Smooth muscle cell (in vitro differentiated cells): ENCODE results near the gene SLC13A3. TPM values are rescaled to one million over a fixed set of nuclear protein-coding genes. Genes with fewer than 3 reads are reported as not detected.

ENCODE experiments used
- DNase-seq: peaks from one replicate; lab custom pipeline; 2025; ENCODE audit not compliant: unreplicated experiment; lab: John Stamatoyannopoulos, UW
- H2AFZ ChIP-seq: fragments of 200-600 bp; sonication (generic); 2 replicates; pipeline ENCODE4 v1.6.0; 2016; ENCODE audit warnings: antibody characterized with exemption, low read depth, mild to moderate bottlenecking
- H3F3A ChIP-seq: fragments of 200-600 bp; sonication (generic); 2 replicates; pipeline ENCODE4 v1.6.0; 2017; ENCODE audit warnings: antibody characterized with exemption, low read depth
- H3K27ac ChIP-seq: fragments of 200-600 bp; sonication (generic); 2 replicates; pipeline ENCODE4 v1.5.1; 2016; ENCODE audit warnings: low read depth, mild to moderate bottlenecking
- H3K27me3 ChIP-seq: fragments of 200-600 bp; sonication (generic); 2 replicates; pipeline ENCODE4 v1.6.1; 2016; ENCODE audit warnings: low read depth, mild to moderate bottlenecking
- H3K36me3 ChIP-seq: fragments of 200-600 bp; sonication (generic); 2 replicates; pipeline ENCODE4 v1.5.1; 2016; ENCODE audit warnings: low read depth
- H3K4me1 ChIP-seq: fragments of 200-600 bp; sonication (generic); 2 replicates; pipeline ENCODE4 v1.5.1; 2016; ENCODE audit warnings: low read depth
- H3K4me2 ChIP-seq: fragments of 200-600 bp; sonication (generic); 2 replicates; pipeline ENCODE4 v1.6.0; 2016; ENCODE audit warnings: mild to moderate bottlenecking
- H3K4me3 ChIP-seq: fragments of 200-600 bp; sonication (generic); 2 replicates; pipeline ENCODE4 v1.5.1; 2016; ENCODE audit warnings: mild to moderate bottlenecking
- H3K79me2 ChIP-seq: fragments of 200-600 bp; sonication (generic); 2 replicates; pipeline ENCODE4 v1.6.0; 2016; ENCODE audit warnings: low read depth, mild to moderate bottlenecking
- H3K9ac ChIP-seq: fragments of 200-600 bp; sonication (generic); 2 replicates; pipeline ENCODE4 v1.6.0; 2016; ENCODE audit warnings: low read depth
- H3K9me3 ChIP-seq: fragments of 200-600 bp; sonication (generic); replicated peaks from 2 replicates; pipeline ENCODE4 v1.5.1; 2016; ENCODE audit warnings: low read depth
- H4K20me1 ChIP-seq: fragments of 200-600 bp; sonication (generic); 2 replicates; pipeline ENCODE4 v1.6.0; 2016; ENCODE audit warnings: low read depth
- whole genome bisulfite sequencing: methylation state at CpG from one replicate; pipeline ENCODE4 v1.1.7; 2016; ENCODE audit warnings: low lambda C conversion rate; 5-methylcytosine and 5-hydroxymethylcytosine counted together
- polyA plus RNA-seq: library from polyadenylated mRNA; unstranded; fragments of >200 nt; fragmentation: Nextera tagmentation; extraction: Ambion mirVana; gene quantifications from 2 replicates; pipeline ENCODE4 v1.2.1, GENCODE V29; 2016
- total RNA-seq: library from RNA; depleted of rRNA; stranded (reverse); fragments of >200 nt; gene quantifications from 2 replicates; pipeline ENCODE4 v1.2.3, GENCODE V29; 2014
- TF ChIP-seq, protein P1 (sequence below): fragments of 200-600 bp; sonication (generic); IDR thresholded peaks from 2 replicates; pipeline ENCODE4 v1.5.1; 2017; ENCODE audit warnings: borderline replicate concordance, mild to moderate bottlenecking, antibody characterized with exemption; ENCODE audit not compliant: insufficient read depth, poor library complexity, severe bottlenecking

SLC13A3 gene
- total and polyA plus RNA-seq, 2 experiments from 2014 or later = 6.4 to 7.7 TPM

DNA sequence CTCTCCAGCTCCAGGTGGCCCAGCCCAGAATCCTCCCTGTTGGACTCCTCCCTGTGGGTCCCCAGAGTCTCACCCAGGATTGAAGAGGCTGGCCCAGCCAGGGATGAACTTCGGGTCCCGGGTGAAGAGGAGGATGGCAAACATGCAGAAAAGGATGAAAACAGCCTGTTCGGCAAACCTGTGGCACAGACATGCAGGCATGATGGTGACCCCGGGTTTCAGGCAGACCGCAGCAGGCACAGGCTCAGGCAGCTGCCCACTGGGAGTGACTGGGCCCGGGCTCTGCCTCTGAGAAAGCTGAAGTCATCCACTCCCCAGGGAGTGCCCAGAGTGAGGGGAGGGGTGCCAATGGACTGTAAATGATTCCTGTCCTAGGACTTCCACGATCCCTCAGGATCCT, 63.3 kb downstream of the SLC13A3 start:
- Histone ChIP-seq H3K4me3 (no peak overlapping the region), H4K20me1 (no peaks in the 10 kb centered on the region), H3K9ac (no peak overlapping the region), H3K79me2 (no peaks in the 10 kb centered on the region), H3K4me1 (peaks cover 17% of the 10 kb centered on the region), H2AFZ (no peak overlapping the region), H3K4me2 (no peak overlapping the region), H3F3A (no peaks in the 10 kb centered on the region), H3K27me3 (no peaks in the 10 kb centered on the region), H3K27ac (no peak overlapping the region), H3K36me3 (no peaks in the 10 kb centered on the region), H3K9me3 (no peaks in the 10 kb centered on the region)
- TF ChIP-seq, protein P1, sequence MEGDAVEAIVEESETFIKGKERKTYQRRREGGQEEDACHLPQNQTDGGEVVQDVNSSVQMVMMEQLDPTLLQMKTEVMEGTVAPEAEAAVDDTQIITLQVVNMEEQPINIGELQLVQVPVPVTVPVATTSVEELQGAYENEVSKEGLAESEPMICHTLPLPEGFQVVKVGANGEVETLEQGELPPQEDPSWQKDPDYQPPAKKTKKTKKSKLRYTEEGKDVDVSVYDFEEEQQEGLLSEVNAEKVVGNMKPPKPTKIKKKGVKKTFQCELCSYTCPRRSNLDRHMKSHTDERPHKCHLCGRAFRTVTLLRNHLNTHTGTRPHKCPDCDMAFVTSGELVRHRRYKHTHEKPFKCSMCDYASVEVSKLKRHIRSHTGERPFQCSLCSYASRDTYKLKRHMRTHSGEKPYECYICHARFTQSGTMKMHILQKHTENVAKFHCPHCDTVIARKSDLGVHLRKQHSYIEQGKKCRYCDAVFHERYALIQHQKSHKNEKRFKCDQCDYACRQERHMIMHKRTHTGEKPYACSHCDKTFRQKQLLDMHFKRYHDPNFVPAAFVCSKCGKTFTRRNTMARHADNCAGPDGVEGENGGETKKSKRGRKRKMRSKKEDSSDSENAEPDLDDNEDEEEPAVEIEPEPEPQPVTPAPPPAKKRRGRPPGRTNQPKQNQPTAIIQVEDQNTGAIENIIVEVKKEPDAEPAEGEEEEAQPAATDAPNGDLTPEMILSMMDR = no peak
- 87% methylated on average over 7 of the region's 7 CpGs for WGBS
- no peak for DNase-seq

DNA sequence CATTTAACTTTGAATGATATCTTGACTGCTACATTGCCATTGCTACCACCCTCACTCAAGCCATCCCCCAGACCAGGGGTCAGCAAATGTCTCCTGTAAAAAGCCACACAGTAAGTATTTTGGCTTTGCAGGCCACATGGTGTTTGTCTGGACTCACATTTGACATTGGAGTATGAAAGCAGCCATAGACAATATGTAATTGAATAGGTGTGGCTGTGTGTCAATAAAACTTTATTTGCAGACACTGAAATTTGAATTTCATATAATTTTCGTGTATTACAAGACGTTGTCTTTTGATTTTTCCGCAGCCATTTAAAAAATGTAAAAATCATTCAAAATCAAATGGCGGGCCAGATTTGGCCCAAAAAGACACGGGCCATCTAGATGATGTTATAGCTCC, 64.5 kb downstream of the SLC13A3 start:
- Histone ChIP-seq H3K27me3 (no peaks in the 10 kb centered on the region), H3K4me3 (no peak overlapping the region), H4K20me1 (no peaks in the 10 kb centered on the region), H3K9ac (no peak overlapping the region), H3K9me3 (no peaks in the 10 kb centered on the region), H3K27ac (no peak overlapping the region), H3K79me2 (no peaks in the 10 kb centered on the region), H3F3A (no peaks in the 10 kb centered on the region), H2AFZ (no peak overlapping the region), H3K4me2 (no peak overlapping the region), H3K36me3 (no peaks in the 10 kb centered on the region), H3K4me1 (peaks cover 22% of the 10 kb centered on the region)
- 92% methylated on average over 5 of the region's 5 CpGs for WGBS
- TF ChIP-seq, protein P1 = no peak
- no peak for DNase-seq

DNA sequence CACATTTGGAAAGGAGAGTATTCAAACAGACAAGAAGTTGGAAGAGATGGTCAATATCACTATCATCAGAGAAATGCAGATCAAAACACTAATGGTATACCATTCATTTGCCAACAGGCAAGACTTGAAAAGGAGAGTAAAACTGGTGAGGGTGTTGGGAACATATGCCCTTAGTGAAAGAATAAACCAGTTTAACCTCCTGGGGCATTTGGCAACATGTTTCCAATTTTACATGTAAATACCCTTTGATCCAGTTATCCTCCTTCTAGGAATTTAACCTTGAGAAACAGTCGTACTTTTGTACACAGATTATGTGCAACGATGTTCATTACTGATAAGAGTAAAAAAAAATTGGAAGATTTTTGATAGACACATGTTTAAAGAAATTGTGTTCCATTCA, 66.8 kb downstream of the SLC13A3 start:
- no peaks in the 10 kb centered on the region for H3K36me3 ChIP-seq
- H3K79me2 ChIP-seq = no peaks in the 10 kb centered on the region
- H4K20me1 ChIP-seq = no peaks in the 10 kb centered on the region
- 81% methylated on average over 2 of the region's 2 CpGs for WGBS
- H3K27me3 ChIP-seq = no peaks in the 10 kb centered on the region
- no peaks in the 10 kb centered on the region for H3F3A ChIP-seq
- H3K4me3 ChIP-seq = no peak overlapping the region
- peaks cover 22% of the 10 kb centered on the region for H3K4me1 ChIP-seq
- TF ChIP-seq, protein P1 = no peak
- H2AFZ ChIP-seq = no peak overlapping the region
- no peak overlapping the region for H3K27ac ChIP-seq
- H3K9ac ChIP-seq = no peak overlapping the region
- no peak overlapping the region for H3K4me2 ChIP-seq
- DNase-seq = no peak
- H3K9me3 ChIP-seq = no peaks in the 10 kb centered on the region

DNA sequence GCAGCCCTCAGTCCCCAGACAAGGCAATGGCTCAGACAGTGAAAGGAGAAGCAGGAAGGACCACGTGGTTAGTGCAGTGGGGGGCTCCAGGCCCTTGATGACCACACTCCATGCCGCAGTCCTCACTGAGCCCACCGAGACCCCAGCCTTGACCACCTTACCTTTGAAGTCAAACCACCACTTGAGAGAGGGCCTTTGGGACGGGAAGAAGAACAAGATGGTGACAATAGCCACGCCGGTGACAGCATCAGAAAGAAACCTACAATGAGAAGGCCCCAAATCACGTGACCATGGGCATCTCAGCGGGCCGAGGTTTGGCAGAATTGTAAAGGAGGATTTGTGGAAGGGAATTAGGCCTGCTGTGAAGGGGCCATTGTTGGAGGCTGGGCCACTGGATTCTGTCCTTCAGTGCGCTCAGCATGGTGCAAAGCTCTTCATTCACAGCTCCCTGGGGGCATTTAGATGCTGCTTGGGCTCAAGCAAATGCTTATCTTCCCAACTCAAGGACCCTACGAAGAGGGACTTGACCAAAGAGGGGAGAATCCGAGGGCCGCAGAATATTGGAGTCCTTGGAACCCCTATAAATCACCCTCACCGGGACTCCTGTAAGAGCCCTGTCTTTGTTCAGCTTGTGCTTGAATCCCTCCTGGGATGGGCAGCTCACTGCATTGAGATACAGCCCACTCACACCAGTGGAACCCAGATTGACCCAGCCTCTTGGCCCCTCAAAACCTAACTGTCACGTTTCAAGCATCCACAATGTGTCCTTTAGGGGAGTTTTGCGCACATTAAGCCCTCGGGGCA, 67.6 kb downstream of the SLC13A3 start:
- TF ChIP-seq, protein P1 = no peak
- Histone ChIP-seq H4K20me1 (no peaks in the 10 kb centered on the region), H3K9ac (no peak overlapping the region), H2AFZ (no peak overlapping the region), H3K9me3 (no peaks in the 10 kb centered on the region), H3K27me3 (no peaks in the 10 kb centered on the region), H3K27ac (no peak overlapping the region), H3K4me2 (no peak overlapping the region), H3K4me3 (no peak overlapping the region), H3K36me3 (no peaks in the 10 kb centered on the region), H3F3A (no peaks in the 10 kb centered on the region), H3K79me2 (no peaks in the 10 kb centered on the region), H3K4me1 (peaks cover 22% of the 10 kb centered on the region)
- no peak for DNase-seq
- 58% methylated on average over 17 of the region's 17 CpGs for WGBS
